AG09319 (cell line): ENCODE data around the gene FGF19.
A peak's percentile ranks its signal among the peaks of the same experiment; 100 is the strongest.

ENCODE experiments used
- DNase-seq: peaks from one replicate; pipeline ENCODE4 v3.0.0-alpha.2; 2010; ENCODE audit warnings: low read depth; ENCODE audit errors: extremely low read depth
- CTCF ChIP-seq: IDR thresholded peaks from 2 replicates; pipeline ENCODE4 v1.5.1; 2011; ENCODE audit warnings: low read depth, mild to moderate bottlenecking, inconsistent platforms, low read length, moderate library complexity

FGF19 gene

GRCh38 chr11:69718147-69718546 lies 14.3 kb upstream of the FGF19 start:
- TF ChIP-seq CTCF: peak; percentile 27
- DNase-seq: no peak

- no peak for DNase-seq
- no peak for TF ChIP-seq CTCF
Observed at GRCh38 chr11:69716891-69717747, 13.3 kb upstream of the FGF19 start.

- no peak for TF ChIP-seq CTCF
Observed at GRCh38 chr11:69716099-69716498, 12.3 kb upstream of the FGF19 start.

GRCh38 chr11:69715446-69715845 lies 11.6 kb upstream of the FGF19 start:
- DNase-seq: no peak
- TF ChIP-seq CTCF: no peak

More at GRCh38 chr11:69716099-69716498, 12.3 kb upstream of the FGF19 start:
- DNase-seq: no peak

GRCh38 chr11:69711822-69712801 lies 8.3 kb upstream of the FGF19 start:
- no peak for TF ChIP-seq CTCF
- no peak for DNase-seq

GRCh38 chr11:69708736-69709401 lies 5.0 kb upstream of the FGF19 start:
- no peak for DNase-seq
- TF ChIP-seq CTCF: no peak
